Vagina (tissue), 2 donors: ENCODE measurements around the gene ZNF146. TPM values are rescaled to one million over a fixed set of nuclear protein-coding genes. Genes with fewer than 3 reads are reported as not detected.
"Not testable (repeated sequence)": the region's sequence is repeated elsewhere in the genome, so short reads cannot be mapped to it uniquely, and the experiment has no call there.

Source experiments
- DNase-seq, 2 donors: peaks; one replicate each; pipeline ENCODE4 v3.0.0-alpha.2; 2017; ENCODE audit errors: extremely low spot score in 2 of 2
- H3K27ac ChIP-seq: fragments of 200-600 bp; sonication (generic); one replicate; pipeline ENCODE4 v1.5.1; 2019
- H3K27me3 ChIP-seq: fragments of 200-600 bp; sonication (generic); one replicate; pipeline ENCODE4 v1.5.1; 2019
- H3K36me3 ChIP-seq, 2 donors: fragments of 200-600 bp; sonication (generic); one replicate each; pipeline ENCODE4 v1.5.1; 2017 to 2019
- H3K4me1 ChIP-seq: fragments of 200-600 bp; sonication (generic); one replicate; pipeline ENCODE4 v1.5.1; 2019
- H3K4me3 ChIP-seq, 2 donors: fragments of 200-600 bp; sonication (generic); 1 replicate in 1 of 2; 2 replicates in 1 of 2; pipeline ENCODE4 v1.5.1; 2016 to 2019
- H3K9me3 ChIP-seq: fragments of 200-600 bp; sonication (generic); one replicate; pipeline ENCODE4 v1.5.1; 2019
- POLR2A ChIP-seq, 2 donors: fragments of 450-650 bp; IDR thresholded peaks; one replicate each; pipeline ENCODE4 v1.6.1; 2017; ENCODE audit warnings: antibody characterized with exemption in 2 of 2, mild to moderate bottlenecking in 2 of 2, moderate library complexity in 2 of 2
- POLR2AphosphoS5 ChIP-seq, 2 donors: sonication (generic); formaldehyde crosslinking; IDR thresholded peaks; one replicate each; pipeline ENCODE4 v1.9.0; 2017; ENCODE audit warnings: antibody characterized with exemption in 2 of 2, mild to moderate bottlenecking in 2 of 2, low read depth in 1 of 2; ENCODE audit not compliant: insufficient read depth in 1 of 2
- intact Hi-C: fragments of 100-400 bp; cut with DNase I; formaldehyde crosslinking; loops from one replicate; pipeline ENCODE4 v1.15.1; 2023
- total RNA-seq: library from RNA; depleted of rRNA; stranded (reverse); fragments of >200 nt; gene quantifications from one replicate; pipeline ENCODE4 v1.2.3, GENCODE V29; 2016
- TF ChIP-seq, protein P1 (sequence below), 3 experiments: fragments of 450-650 bp in 2 of 3; fragments of 200-600 bp in 1 of 3; sonication (generic) in 1 of 3; IDR thresholded peaks; one replicate each; pipeline ENCODE4 v1.5.1; 2017 to 2019; ENCODE audit warnings: antibody characterized with exemption in 3 of 3, mild to moderate bottlenecking in 2 of 3, moderate library complexity in 2 of 3

Gene ZNF146
- total RNA-seq: 42.2 TPM

DNA sequence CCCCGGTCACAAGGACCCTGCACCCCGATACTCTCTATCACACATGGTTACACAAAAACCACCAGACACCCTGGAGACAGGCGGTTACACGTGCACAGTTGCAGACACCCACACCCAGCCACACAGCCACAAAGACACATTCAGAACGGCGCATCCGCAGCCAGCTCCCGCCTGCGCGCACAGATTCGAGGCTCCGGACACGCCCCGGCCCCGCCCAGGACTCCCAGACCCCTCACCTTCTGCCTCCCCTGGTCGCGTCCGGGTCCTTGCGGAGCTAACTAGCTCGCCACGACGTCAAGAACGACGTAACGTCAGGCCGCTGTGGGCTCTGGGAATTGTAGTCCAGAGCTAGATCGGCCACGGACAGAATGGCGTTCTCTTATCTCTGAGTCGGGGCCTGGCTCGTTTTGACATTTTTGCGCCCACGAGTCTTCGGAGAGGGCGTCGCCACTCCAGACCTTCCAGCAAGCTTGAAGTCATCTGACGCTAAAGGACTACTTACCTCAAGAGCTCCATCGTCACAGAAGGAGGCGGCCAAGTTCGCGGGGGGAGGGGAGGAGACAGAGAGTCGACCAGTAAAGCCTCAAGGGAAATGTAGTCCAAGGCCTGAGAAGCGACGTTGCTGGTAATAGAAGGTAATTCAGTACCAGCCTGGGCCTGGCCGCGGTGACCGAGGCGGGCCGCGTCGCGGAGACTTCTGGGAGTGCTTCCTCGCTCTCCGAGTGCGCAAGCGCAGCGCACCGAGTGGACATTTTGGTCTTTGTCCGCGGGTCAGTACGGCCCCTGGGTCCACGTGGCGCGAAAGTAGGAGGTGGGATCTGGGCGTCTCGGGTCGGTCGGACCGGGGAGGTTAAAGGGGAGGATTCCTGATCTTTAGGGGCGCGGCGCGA, at the start of gene ZNF146, which contains the start of gene ZNF565:
ZNF146 (plus strand) TSS at position 721 of the 890 bp plus-strand sequence. CDS start 21,335 bp downstream, outside the sequence.
ZNF565 (minus strand) TSS at position 280 of the 890 bp plus-strand sequence. CDS start 12,680 bp downstream, outside the sequence.
- H3K27me3 ChIP-seq: no peaks in the 10 kb centered on the region
- H3K36me3 ChIP-seq: no peaks in the 10 kb centered on the region
- peak within 1 kb of the TSS; percentile 94 for H3K27ac ChIP-seq
- no peaks in the 10 kb centered on the region for H3K9me3 ChIP-seq
- H3K4me1 ChIP-seq: peaks cover 35% of the 10 kb centered on the region
- intact Hi-C loops: no loop called here
- peak; percentile 98 to 99 for DNase-seq
- TF ChIP-seq POLR2AphosphoS5 (IDR thresholded peaks at IDR 0.05; ENCODE audit: insufficient read depth in 1 of 2, low read depth in 1 of 2): peak; percentile 94 to 95
- peak in 1 of 2 donors; percentile 85 for TF ChIP-seq POLR2A (IDR thresholded peaks at IDR 0.05)
- TF ChIP-seq, protein P1, sequence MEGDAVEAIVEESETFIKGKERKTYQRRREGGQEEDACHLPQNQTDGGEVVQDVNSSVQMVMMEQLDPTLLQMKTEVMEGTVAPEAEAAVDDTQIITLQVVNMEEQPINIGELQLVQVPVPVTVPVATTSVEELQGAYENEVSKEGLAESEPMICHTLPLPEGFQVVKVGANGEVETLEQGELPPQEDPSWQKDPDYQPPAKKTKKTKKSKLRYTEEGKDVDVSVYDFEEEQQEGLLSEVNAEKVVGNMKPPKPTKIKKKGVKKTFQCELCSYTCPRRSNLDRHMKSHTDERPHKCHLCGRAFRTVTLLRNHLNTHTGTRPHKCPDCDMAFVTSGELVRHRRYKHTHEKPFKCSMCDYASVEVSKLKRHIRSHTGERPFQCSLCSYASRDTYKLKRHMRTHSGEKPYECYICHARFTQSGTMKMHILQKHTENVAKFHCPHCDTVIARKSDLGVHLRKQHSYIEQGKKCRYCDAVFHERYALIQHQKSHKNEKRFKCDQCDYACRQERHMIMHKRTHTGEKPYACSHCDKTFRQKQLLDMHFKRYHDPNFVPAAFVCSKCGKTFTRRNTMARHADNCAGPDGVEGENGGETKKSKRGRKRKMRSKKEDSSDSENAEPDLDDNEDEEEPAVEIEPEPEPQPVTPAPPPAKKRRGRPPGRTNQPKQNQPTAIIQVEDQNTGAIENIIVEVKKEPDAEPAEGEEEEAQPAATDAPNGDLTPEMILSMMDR (IDR thresholded peaks at IDR 0.05): no peak
- peak within 1 kb of the TSS; percentile 66 to 97 for H3K4me3 ChIP-seq

DNA sequence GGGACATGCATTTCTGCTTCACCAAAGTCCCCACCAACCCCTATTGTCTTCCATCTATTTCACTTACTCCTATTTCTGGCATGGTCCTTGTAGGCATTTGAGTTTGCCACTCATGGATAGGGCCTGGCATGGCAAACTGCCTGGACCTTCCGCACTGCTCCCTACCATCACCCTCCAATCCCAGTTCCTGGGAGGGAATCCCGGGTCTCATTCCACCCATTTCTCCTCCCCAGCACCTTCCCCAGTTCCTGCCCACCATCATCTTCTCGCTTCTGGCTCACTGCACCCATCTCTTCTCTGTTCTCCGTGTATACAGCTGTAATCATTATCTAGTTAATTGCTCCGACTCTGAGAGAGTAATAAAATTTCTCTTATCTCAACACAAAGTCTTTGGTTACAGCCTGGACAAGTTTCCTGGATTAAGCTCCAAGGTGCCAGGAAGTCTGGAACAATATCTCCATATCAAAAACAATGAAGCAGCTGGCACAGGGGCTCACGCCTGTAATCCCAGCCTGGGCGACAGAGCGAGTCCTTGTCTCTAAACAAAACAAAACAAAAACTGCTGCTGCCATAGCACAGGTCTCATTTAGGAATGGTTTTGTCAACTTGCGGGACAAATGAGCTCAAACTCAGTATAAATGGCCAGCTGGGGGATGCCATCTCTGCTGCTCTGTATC, 45.7 kb upstream of the ZNF146 start:
- no peak for DNase-seq
- H3K27me3 ChIP-seq: no peaks in the 10 kb centered on the region
- H3K4me3 ChIP-seq: no peak overlapping the region
- H3K9me3 ChIP-seq: no peaks in the 10 kb centered on the region
- no peaks in the 10 kb centered on the region for H3K36me3 ChIP-seq
- H3K27ac ChIP-seq: no peak overlapping the region
- H3K4me1 ChIP-seq: peaks cover 4% of the 10 kb centered on the region
- TF ChIP-seq POLR2AphosphoS5 (IDR thresholded peaks at IDR 0.05; ENCODE audit: insufficient read depth in 1 of 2, low read depth in 1 of 2): peak in 1 of 2 donors; percentile 50
- TF ChIP-seq, protein P1 (IDR thresholded peaks at IDR 0.05): no peak
- intact Hi-C loops: loop anchor here (5.0 kb wide), 1 partner anchor 42 kb away; no protein-coding TSS in a partner anchor

DNA sequence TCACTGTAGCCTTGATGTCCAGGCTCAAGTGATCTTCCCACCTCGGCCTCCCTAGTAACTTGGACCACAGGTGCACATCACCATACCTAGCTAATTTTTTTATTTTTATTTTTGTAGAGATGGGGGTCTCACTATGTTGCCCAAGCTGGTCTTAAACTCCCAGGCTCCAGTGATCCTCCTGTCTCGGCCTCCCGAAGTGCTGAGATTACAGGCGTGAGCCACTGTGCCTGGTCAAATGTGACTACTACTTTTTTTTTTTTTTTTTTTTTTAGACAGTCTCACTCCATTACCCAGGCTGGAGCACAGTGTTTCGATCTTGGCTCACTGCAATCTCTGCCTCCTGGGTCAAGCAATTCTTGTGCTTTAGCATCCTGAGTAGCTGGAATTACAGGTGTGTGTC, 42.1 kb upstream of the ZNF146 start:
- no peak for TF ChIP-seq POLR2AphosphoS5 (IDR thresholded peaks at IDR 0.05; ENCODE audit: insufficient read depth in 1 of 2, low read depth in 1 of 2)
- TF ChIP-seq POLR2A (IDR thresholded peaks at IDR 0.05): no peak
- TF ChIP-seq, protein P1 (IDR thresholded peaks at IDR 0.05): no peak
- intact Hi-C loops: no loop called here

DNA sequence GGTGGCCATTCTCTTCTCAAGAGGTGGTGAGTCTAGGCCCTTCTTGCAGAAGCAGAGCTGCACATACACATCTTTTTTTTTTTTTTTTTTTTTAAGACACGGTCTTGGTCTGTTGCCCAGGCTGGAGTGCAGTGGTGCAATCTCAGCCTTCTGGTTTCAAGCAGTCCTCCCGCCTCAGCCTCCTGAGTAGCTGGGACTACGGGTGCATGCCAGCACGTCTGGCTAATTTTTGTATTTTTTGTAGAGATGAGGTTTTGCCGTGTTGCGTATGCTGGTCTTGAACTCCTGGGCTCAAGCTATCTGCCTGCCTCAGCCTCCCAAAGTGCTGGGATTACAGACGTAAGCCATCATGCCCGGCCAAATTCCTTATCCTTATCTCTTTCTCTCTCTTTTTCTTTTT, 41.1 kb upstream of the ZNF146 start:
- H3K27me3 ChIP-seq, H3K36me3 ChIP-seq, DNase-seq, intact Hi-C loops, H3K4me1 ChIP-seq, H3K4me3 ChIP-seq, H3K27ac ChIP-seq, H3K9me3 ChIP-seq: not testable (repeated sequence)

More for the DNA sequence above, 42.1 kb upstream of the ZNF146 start:
- Histone ChIP-seq H3K27ac (no peak overlapping the region), H3K27me3 (no peaks in the 10 kb centered on the region), H3K4me1 (peaks cover 4% of the 10 kb centered on the region), H3K4me3 (no peak overlapping the region), H3K36me3 (no peaks in the 10 kb centered on the region), H3K9me3 (no peaks in the 10 kb centered on the region)
- no peak for DNase-seq

DNA sequence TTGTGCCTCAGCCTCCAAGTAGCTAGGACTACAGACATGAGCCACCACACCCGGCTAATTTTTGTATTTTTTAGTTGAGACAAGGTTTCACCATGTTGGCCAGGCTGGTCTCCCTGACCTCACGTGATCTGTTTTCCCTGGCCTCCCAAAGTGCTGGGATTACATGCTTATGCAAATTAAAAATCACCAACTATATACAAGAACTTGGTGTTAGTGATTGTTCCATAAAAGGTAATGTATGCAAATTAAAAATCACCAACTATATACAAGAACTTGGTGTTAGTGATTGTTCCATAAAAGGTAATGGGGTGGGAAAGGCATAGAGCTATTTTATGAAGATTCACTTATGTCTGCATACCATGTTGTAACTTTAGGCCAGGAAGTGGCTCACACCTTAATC, 35.8 kb upstream of the ZNF146 start:
- H3K27me3 ChIP-seq, DNase-seq, intact Hi-C loops, H3K4me1 ChIP-seq, H3K27ac ChIP-seq, H3K9me3 ChIP-seq, H3K4me3 ChIP-seq: not testable (repeated sequence)
- peaks cover 0 to 12% of the 10 kb centered on the region in 2 donors for H3K36me3 ChIP-seq
